ENCODE measurements around the gene SEM1. TPM values are rescaled to one million over a fixed set of nuclear protein-coding genes. Genes with fewer than 3 reads are reported as not detected.

SEM1 gene
- total RNA-seq, 2 donors from 2014 or later = 15.1 to 33.1 TPM

- DNase-seq (ENCODE audit: low spot score) = no peak
- Histone ChIP-seq H3K27ac (no peak overlapping the region), H3K4me3 (no peak overlapping the region), H3K4me1 (no peaks in the 10 kb centered on the region), H3K36me3 (no peaks in the 10 kb centered on the region), H3K9me3 (no peaks in the 10 kb centered on the region), H3K27me3 (no peaks in the 10 kb centered on the region)
- TF ChIP-seq, protein P1, sequence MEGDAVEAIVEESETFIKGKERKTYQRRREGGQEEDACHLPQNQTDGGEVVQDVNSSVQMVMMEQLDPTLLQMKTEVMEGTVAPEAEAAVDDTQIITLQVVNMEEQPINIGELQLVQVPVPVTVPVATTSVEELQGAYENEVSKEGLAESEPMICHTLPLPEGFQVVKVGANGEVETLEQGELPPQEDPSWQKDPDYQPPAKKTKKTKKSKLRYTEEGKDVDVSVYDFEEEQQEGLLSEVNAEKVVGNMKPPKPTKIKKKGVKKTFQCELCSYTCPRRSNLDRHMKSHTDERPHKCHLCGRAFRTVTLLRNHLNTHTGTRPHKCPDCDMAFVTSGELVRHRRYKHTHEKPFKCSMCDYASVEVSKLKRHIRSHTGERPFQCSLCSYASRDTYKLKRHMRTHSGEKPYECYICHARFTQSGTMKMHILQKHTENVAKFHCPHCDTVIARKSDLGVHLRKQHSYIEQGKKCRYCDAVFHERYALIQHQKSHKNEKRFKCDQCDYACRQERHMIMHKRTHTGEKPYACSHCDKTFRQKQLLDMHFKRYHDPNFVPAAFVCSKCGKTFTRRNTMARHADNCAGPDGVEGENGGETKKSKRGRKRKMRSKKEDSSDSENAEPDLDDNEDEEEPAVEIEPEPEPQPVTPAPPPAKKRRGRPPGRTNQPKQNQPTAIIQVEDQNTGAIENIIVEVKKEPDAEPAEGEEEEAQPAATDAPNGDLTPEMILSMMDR (IDR thresholded peaks at IDR 0.05) = no peak
Observed at GRCh38 chr7:96658022-96658412, 51.6 kb downstream of the SEM1 start.

GRCh38 chr7:96657347-96658021 lies 52.2 kb downstream of the SEM1 start:
- no peak for DNase-seq (ENCODE audit: low spot score)
- Histone ChIP-seq H3K36me3 (no peaks in the 10 kb centered on the region), H3K9me3 (no peaks in the 10 kb centered on the region), H3K4me3 (no peak overlapping the region), H3K27me3 (no peaks in the 10 kb centered on the region), H3K27ac (no peak overlapping the region), H3K4me1 (no peaks in the 10 kb centered on the region)
- TF ChIP-seq, protein P1 (IDR thresholded peaks at IDR 0.05) = no peak

DNA sequence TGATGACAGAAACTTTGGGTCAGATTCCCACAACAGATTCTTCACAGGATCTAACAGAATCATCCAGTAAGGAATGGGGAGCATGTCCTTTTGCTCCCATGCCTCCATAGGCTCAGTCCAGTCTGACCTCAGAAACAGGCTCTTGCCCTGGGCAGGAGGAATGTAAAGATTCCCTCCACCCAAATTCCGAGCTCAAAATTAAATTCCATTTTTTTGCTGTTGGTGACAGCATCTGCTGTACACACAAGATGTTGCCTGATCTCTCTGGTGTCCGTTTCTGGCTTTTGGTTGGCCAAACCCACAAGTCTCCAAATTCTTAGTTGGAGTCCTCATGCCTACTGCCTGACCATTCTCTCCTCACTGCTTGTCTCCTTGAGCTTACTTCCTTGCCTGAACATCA lies 53.7 kb downstream of the SEM1 start:
- H3K4me1 ChIP-seq = no peaks in the 10 kb centered on the region

GRCh38 chr7:96654630-96655188 lies 54.9 kb downstream of the SEM1 start:
- TF ChIP-seq, protein P1 (IDR thresholded peaks at IDR 0.05) = no peak
- Histone ChIP-seq H3K27me3 (no peaks in the 10 kb centered on the region), H3K9me3 (peaks cover 0 to 3% of the 10 kb centered on the region in 2 donors), H3K36me3 (no peaks in the 10 kb centered on the region), H3K4me1 (no peaks in the 10 kb centered on the region), H3K4me3 (no peak overlapping the region), H3K27ac (no peak overlapping the region)
- DNase-seq (ENCODE audit: low spot score) = no peak

More for the DNA sequence above, 53.7 kb downstream of the SEM1 start:
- no peaks in the 10 kb centered on the region for H3K27me3 ChIP-seq
- H3K4me3 ChIP-seq = no peak overlapping the region
- no peak for DNase-seq (ENCODE audit: low spot score)
- H3K27ac ChIP-seq = no peak overlapping the region
- peaks cover 0 to 3% of the 10 kb centered on the region in 2 donors for H3K9me3 ChIP-seq
- no peaks in the 10 kb centered on the region for H3K36me3 ChIP-seq
- TF ChIP-seq, protein P1 (IDR thresholded peaks at IDR 0.05) = no peak

DNA sequence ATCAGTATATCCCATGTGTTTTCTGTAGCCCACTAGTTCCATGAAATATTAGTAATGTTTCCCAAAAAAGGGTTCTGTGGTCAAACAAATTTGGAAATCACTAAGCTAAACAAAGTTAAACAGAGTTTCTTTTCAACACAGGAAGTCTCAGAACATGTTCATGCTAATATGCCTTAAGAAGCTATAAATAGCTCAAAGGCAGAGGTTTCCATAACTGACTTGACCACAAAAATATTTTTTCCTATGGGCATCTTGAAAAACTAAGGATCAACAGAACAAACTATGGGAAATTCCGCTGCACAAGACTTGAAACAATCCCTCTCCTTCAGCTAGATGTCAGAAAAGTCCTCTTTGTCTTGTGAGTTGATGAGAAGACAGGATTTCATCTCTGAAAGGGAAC lies 59.7 kb downstream of the SEM1 start:
- Histone ChIP-seq H3K27ac (no peak overlapping the region), H3K27me3 (no peaks in the 10 kb centered on the region), H3K36me3 (no peaks in the 10 kb centered on the region), H3K4me1 (no peaks in the 10 kb centered on the region), H3K9me3 (peaks cover 0 to 3% of the 10 kb centered on the region in 2 donors), H3K4me3 (no peak overlapping the region)
- no peak for DNase-seq (ENCODE audit: low spot score)
- TF ChIP-seq, protein P1 (IDR thresholded peaks at IDR 0.05) = no peak
